GM12801 (cell line): ENCODE data around the gene CCDC86.

Experiments used
- TF ChIP-seq, protein P1 (sequence below): IDR thresholded peaks from one replicate; pipeline ENCODE4 v1.5.1; 2011; ENCODE audit warnings: control low read depth; ENCODE audit not compliant: insufficient read length; ENCODE audit errors: extremely low read depth

Gene CCDC86

DNA sequence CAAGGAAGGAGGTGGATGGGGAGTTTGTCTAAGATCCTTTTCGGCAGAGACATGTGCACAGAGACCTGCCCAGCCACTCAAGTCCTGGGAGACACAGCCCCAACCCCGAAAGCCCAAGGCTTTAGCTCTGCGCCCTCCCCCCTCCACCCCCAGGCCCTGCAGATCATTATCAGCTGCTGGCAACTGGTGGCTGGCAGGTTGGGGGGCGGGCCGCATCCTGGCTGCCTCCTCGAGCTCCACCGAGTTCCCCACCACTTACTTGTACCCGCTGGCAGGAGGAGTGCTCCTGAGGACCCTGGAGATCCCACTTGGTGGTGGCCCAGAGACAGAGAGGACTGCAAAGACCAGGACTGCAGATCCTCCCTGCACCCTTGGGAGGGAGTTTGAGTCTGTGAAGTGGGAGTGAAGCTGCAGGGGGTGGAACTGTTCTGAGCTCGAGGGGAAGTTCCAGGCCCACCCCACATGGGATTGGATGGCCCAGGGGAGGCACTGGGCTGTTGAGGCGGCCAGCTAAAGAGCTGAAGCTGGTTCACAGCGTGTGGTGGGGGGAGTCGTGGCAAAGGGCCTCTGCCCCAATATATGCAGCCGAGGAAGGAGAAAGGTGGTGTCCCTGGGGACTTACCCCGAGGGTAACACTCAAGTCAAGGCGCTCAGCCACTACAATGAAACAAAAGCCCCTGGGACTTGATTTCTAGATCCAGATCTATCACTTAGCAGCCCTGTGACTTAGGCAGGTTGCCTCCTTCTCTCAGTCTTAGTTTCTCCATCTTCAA, 19.9 kb upstream of the CCDC86 start:
- TF ChIP-seq, protein P1, sequence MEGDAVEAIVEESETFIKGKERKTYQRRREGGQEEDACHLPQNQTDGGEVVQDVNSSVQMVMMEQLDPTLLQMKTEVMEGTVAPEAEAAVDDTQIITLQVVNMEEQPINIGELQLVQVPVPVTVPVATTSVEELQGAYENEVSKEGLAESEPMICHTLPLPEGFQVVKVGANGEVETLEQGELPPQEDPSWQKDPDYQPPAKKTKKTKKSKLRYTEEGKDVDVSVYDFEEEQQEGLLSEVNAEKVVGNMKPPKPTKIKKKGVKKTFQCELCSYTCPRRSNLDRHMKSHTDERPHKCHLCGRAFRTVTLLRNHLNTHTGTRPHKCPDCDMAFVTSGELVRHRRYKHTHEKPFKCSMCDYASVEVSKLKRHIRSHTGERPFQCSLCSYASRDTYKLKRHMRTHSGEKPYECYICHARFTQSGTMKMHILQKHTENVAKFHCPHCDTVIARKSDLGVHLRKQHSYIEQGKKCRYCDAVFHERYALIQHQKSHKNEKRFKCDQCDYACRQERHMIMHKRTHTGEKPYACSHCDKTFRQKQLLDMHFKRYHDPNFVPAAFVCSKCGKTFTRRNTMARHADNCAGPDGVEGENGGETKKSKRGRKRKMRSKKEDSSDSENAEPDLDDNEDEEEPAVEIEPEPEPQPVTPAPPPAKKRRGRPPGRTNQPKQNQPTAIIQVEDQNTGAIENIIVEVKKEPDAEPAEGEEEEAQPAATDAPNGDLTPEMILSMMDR = no peak

DNA sequence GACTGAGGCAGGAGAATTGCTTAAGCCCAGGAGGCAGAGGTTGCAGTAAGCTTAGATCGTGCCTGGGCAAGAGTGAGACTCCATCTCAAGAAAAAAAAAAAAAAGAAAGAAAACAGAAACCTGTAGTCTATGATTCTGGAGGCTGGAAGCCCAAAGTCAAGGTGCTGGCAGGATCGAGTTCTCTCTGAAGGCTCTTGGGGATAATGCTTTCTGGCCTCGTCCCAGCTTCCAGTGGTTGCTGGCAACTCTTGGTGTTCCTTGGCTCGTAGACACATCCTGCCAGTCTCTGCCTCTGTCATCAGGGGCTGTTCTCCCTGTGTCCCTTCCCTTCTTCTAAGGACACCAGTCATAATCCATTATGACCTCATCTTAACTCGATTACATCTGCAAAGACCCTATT, 16.8 kb upstream of the CCDC86 start:
- TF ChIP-seq, protein P1 = no peak

DNA sequence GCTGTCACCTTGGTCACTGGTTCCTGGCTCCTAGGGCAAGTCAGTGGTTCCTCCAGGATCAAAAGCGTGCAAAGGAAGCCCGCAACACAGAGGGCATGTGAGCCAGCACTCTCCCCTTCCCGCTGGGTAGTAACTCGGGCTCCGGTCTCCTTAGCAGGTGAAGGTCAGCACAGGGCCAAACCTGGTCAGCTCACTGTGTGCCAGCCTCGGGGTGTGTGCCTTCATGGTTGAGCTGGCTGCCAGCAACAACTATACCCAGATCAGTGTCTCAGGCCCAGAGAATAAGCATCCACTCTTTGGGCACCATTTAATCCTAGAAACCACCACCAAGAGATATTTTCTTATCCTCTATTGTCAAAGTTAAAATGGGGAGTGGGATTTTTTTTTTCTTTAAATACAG, 16.1 kb upstream of the CCDC86 start:
- TF ChIP-seq, protein P1 = no peak

DNA sequence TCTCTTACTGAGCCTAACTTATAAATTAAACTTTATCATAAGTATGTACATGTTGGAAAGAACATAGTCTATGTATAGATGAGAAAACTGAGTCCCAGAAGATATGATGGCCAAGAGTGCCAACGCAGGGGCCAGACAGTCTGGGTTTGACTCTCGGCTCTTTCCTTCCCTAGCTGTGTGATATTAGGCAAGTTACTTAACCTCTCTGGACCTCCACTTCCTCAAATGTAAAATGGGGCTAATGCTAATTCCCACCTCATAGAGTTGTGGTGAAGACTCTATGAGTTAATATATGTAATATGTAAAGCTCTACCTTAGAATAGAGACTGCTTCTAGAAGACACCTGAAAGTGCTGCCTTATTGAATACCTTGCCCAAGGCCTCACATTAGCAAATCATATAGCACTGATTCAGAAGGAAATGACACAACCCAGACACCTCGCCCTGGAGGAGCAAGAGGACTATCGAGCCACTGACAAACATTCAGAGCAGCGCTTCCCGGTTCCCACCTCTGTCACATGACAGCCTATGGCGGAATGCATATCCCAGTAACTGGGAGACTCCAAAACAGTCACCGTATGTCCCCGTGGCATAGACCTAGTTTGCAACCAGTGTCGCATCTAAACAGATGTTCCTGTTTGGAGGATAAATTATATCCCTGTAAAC, 11.3 kb upstream of the CCDC86 start:
- TF ChIP-seq, protein P1 = no peak

DNA sequence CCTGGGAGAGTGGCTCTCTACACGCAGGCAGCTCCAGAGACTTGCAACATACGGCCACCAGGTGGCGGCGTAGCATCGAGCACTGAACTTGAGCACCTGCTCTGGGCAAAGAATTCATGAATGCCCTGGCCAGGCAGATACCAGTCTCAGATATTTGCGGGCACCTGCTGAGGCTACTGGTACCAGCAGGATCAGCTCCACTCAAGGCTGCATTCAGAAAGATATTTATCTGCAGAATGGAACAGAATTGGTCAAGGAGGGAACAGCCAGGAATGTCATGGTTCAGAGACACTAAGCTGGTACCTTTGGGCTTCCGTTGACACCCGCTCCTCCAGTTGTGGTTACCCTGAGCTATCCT, 10.8 kb upstream of the CCDC86 start:
- TF ChIP-seq, protein P1 = no peak

DNA sequence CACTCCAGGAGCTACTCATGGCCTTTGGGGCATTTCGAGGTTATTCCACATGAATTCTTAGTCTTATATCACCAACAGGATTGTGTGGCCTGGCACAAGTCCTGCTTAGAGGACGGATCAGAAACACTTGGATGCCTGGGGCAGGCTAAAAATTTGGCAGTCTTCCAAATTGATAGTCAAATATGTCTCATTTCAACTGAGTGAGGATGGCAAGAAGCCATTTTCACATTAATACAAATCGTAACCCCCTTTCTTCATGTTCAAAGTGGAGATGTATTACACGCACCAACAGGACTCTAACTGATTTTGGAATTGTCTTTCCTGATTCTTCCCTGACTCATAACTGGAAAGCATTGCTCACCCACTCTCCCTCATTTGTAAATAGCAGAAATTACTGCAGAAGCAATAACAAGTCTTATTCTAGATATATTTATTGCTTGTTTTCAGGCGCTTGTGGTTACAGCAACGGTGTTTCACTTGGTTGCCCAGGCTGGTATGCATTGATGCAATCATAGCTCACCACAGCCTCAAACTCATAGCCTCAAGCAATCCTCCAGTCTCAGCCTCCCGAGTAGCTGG, 10.3 kb upstream of the CCDC86 start:
- TF ChIP-seq, protein P1 = no peak

DNA sequence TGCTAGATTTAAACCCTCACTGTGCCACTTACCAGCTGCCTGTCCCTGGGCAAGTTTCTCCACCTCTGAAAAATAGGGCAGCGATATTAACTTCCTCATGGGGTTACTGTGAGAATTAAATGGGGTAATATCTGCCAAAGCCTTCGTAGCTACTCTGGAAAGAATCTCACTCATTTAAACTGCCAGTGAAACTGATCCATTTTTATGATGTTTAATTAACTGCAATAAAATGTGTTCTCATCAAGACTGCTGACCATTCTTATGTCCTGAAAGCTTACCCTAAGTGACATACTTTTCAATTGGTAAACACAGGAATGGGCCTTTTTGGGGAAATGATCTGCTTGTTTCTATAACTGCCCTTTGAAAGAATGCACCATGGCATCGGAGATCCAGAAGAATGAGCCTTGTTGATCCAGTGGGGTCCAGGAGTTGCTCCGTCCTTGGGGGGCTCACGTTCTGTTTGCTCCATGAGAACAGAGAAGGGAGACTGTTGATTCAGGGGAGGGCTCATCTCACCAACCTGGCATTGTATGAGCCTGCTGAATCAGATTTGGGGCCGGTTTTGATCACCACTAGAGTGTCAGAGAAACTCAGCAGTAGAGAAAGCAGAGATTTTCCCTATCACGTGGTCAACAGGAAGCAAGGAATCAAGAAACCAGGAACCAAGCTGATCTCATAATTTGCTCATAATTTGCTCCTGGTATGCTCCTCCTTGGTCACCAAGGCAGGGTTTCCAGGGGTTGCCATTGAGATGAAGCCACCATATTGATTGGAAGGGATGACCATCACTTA, 7.0 kb upstream of the CCDC86 start:
- TF ChIP-seq, protein P1 = no peak
